Right renal pelvis (tissue), 4 donors: ENCODE results near the gene PATE1. TPM values are rescaled to one million over a fixed set of nuclear protein-coding genes. Genes with fewer than 3 reads are reported as not detected.

Experiments used
- DNase-seq, 4 donors: peaks; one replicate each; pipeline ENCODE4 v3.0.0-alpha.2; 2013; ENCODE audit warnings: low read depth in 4 of 4, low spot score in 3 of 4, missing footprints in 1 of 4
- polyA plus RNA-seq, 4 donors: library from polyadenylated mRNA; unstranded; fragments of 120-200 nt; gene quantifications; one replicate each; pipeline ENCODE4 v1.2.1, GENCODE V29; 2013; ENCODE audit not compliant: insufficient read length in 4 of 4

Gene PATE1
- polyA plus RNA-seq, 4 donors: not detected

GRCh38 chr11:125787827-125788226 lies 41.7 kb downstream of the PATE1 start, which contains the start of gene PATE3:
TSS of gene PATE3 (plus strand) at chr11:125788127. CDS start at chr11:125788152, 25 bp downstream.
- DNase-seq: no peak

- DNase-seq: no peak
These were observed 44.7 kb downstream of the PATE1 start for GRCh38 chr11:125790825-125791224.

- DNase-seq: no peak
These were observed 51.6 kb downstream of the PATE1 start for GRCh38 chr11:125797641-125798040.

Other genes starting within 250 kb of the PATE1 start
- gene EI24, start 176.8 kb upstream of the PATE1 start, polyA plus RNA-seq: 100 to 1,000 TPM; 110 to 130 (median 121) TPM
- gene STT3A, start 153.4 kb upstream of the PATE1 start, polyA plus RNA-seq: 100 to 1,000 TPM; 192 to 228 (median 210) TPM
- 10 to 100 TPM; 23.7 to 31.8 (median 26.3) TPM for gene CHEK1, start 121.1 kb upstream of the PATE1 start, polyA plus RNA-seq
- gene ACRV1, start 65.4 kb upstream of the PATE1 start, polyA plus RNA-seq: 1 to 10 TPM in 1 of 4 donors, under 1 TPM in 3; 0.75 to 1.3 (median 0.87) TPM
- under 1 TPM in 1 of 4 donors, not detected in 3; 0.11 TPM for gene PATE2, start 32.5 kb downstream of the PATE1 start, polyA plus RNA-seq
- gene PATE3, start 41.8 kb downstream of the PATE1 start, polyA plus RNA-seq: not detected
- gene PATE4, start 87.0 kb downstream of the PATE1 start, polyA plus RNA-seq: under 1 TPM in 2 of 4 donors, not detected in 2; 0.12 to 0.13 TPM
- gene HYLS1, start 141.4 kb downstream of the PATE1 start, polyA plus RNA-seq: 10 to 100 TPM; 10.3 to 14.0 (median 13.4) TPM
- gene PUS3, start 156.9 kb downstream of the PATE1 start, polyA plus RNA-seq: 10 to 100 TPM; 15.7 to 21.0 (median 17.7) TPM
- gene DDX25, start 158.2 kb downstream of the PATE1 start, polyA plus RNA-seq: 1 to 10 TPM; 4.6 to 5.0 (median 5.0) TPM
- gene VSIG10L2, start 199.8 kb downstream of the PATE1 start, polyA plus RNA-seq: under 1 TPM in 1 of 4 donors, not detected in 3; 0.01 TPM